Measurements from ENCODE around the gene DAPK1. TPM values are rescaled to one million over a fixed set of nuclear protein-coding genes. Genes with fewer than 3 reads are reported as not detected.

The DAPK1 gene
- total and polyA plus RNA-seq, 2 experiments from 2014 or later = 44.4 to 62.3 TPM

DNA sequence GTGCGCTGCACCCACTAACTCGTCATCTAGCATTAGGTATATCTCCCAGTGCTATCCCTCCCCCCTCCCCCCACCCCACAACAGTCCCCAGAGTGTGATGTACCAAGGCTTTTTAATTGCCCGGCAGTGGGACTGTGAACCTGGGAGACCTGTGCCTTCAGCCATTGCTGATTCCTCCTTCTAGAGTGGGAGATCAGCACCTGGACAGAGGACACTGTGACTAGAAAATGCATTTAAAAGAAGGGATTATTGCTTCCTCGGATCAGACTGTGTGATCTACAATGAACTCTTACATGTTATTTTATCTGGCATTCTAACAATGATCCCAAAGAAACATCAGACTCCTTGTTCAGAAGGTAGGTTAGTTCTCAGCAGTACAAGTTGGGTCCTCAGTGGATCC lies 254.2 kb downstream of the DAPK1 start:
- 60% methylated on average over 4 of the region's 4 CpGs for WGBS (ENCODE audit: low lambda C conversion rate, missing lambda C conversion rate)
- no peak for TF ChIP-seq EZH2 (IDR thresholded peaks at IDR 0.05; ENCODE audit: borderline replicate concordance)
- TF ChIP-seq EZH2phosphoT487 (IDR thresholded peaks at IDR 0.05; ENCODE audit: low read depth, severe bottlenecking, unreplicated experiment) = no peak
- TF ChIP-seq, protein P1, sequence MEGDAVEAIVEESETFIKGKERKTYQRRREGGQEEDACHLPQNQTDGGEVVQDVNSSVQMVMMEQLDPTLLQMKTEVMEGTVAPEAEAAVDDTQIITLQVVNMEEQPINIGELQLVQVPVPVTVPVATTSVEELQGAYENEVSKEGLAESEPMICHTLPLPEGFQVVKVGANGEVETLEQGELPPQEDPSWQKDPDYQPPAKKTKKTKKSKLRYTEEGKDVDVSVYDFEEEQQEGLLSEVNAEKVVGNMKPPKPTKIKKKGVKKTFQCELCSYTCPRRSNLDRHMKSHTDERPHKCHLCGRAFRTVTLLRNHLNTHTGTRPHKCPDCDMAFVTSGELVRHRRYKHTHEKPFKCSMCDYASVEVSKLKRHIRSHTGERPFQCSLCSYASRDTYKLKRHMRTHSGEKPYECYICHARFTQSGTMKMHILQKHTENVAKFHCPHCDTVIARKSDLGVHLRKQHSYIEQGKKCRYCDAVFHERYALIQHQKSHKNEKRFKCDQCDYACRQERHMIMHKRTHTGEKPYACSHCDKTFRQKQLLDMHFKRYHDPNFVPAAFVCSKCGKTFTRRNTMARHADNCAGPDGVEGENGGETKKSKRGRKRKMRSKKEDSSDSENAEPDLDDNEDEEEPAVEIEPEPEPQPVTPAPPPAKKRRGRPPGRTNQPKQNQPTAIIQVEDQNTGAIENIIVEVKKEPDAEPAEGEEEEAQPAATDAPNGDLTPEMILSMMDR (IDR thresholded peaks at IDR 0.05; ENCODE audit: poor library complexity) = no peak
- H3K27ac ChIP-seq = no peak overlapping the region
- H3K4me3 ChIP-seq = no peak overlapping the region
- no peak overlapping the region for H3K4me2 ChIP-seq
- no peaks in the 10 kb centered on the region for H4K20me1 ChIP-seq (ENCODE audit: insufficient read depth, poor library complexity, severe bottlenecking)
- H3K9me2 ChIP-seq (replicated peaks; ENCODE audit: insufficient read depth) = no peaks in the 10 kb centered on the region
- H3K9me3 ChIP-seq (ENCODE audit: low read depth) = no peaks in the 10 kb centered on the region
- H3K27me3 ChIP-seq = no peaks in the 10 kb centered on the region
- H3K36me3 ChIP-seq (replicated peaks; ENCODE audit: insufficient read depth, low read depth) = no peaks in the 10 kb centered on the region
- H3K79me2 ChIP-seq = no peaks in the 10 kb centered on the region
- no peak for DNase-seq (ENCODE audit: low spot score)
- H3K4me1 ChIP-seq (ENCODE audit: insufficient read depth) = no peaks in the 10 kb centered on the region
- no peak overlapping the region for H2AFZ ChIP-seq

DNA sequence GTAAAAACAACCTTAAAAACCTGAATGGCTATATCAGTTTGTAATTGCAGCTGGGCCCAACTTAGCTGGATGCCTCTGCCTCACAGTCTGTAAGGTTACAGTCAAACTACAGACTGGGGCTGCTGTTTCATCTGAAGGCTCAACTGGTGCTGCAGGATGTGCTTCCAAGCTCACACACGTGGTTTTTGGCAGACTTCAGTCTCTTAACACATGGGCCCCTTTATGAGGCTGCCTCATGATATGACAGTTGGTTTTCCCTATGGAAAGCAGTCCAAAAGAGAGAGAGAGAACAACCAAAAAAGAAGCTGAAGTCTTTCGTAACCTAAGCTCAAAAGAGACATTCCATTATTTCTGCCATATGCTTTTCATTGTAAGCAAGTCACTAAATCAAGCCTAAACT lies 255.6 kb downstream of the DAPK1 start:
- TF ChIP-seq EZH2phosphoT487 (IDR thresholded peaks at IDR 0.05; ENCODE audit: low read depth, severe bottlenecking, unreplicated experiment) = no peak
- no peak for TF ChIP-seq EZH2 (IDR thresholded peaks at IDR 0.05; ENCODE audit: borderline replicate concordance)
- TF ChIP-seq, protein P1 (IDR thresholded peaks at IDR 0.05; ENCODE audit: poor library complexity) = no peak
- Histone ChIP-seq H3K4me2 (no peak overlapping the region), H3K4me3 (no peak overlapping the region), H3K36me3 (replicated peaks; ENCODE audit: insufficient read depth, low read depth) (no peaks in the 10 kb centered on the region), H3K9me3 (ENCODE audit: low read depth) (no peaks in the 10 kb centered on the region), H4K20me1 (ENCODE audit: insufficient read depth, poor library complexity, severe bottlenecking) (no peaks in the 10 kb centered on the region), H3K9me2 (replicated peaks; ENCODE audit: insufficient read depth) (no peaks in the 10 kb centered on the region), H3K4me1 (ENCODE audit: insufficient read depth) (no peaks in the 10 kb centered on the region), H2AFZ (no peak overlapping the region), H3K27ac (no peak overlapping the region), H3K79me2 (no peaks in the 10 kb centered on the region), H3K27me3 (no peaks in the 10 kb centered on the region)
- no peak for DNase-seq (ENCODE audit: low spot score)
- WGBS (ENCODE audit: low lambda C conversion rate, missing lambda C conversion rate) = 64% methylated on average over 2 of the region's 2 CpGs

Small RNA genes lying within 50 kb of the gene (small RNA-seq; reads per million reads assigned to genes)
- 0.37 reads per million, percentile 20 among the genes with 10 or more reads in this experiment for gene AL161787.1

Other genes with a start within 250 kb of the DAPK1 start
- gene CTSL, start 228.3 kb downstream of the DAPK1 start, total RNA-seq = 343 and 365 TPM in 2 replicates
- gene CTSL, start 228.3 kb downstream of the DAPK1 start, polyA plus RNA-seq = 328 and 341 TPM in 2 replicates